Caki2 (cell line): ENCODE measurements around the gene AHNAK2. TPM values are rescaled to one million over a fixed set of nuclear protein-coding genes. Genes with fewer than 3 reads are reported as not detected.

Source experiments
- DNase-seq: peaks from one replicate; pipeline ENCODE4 v3.0.0-alpha.2; 2015; ENCODE audit warnings: low read depth
- in situ Hi-C: cut with HindIII; loops from 2 replicates; pipeline ENCODE4 v1.10.0; 2016; ENCODE audit warnings: low sequenced_read_pairs, low pct_unique_long_range_greater_than_20kb, mixed read lengths
- total RNA-seq: library from RNA; depleted of rRNA; stranded (reverse); fragments of >200 nt; shearing (Covaris generic); gene quantifications from 2 replicates; pipeline ENCODE4 v1.2.3, GENCODE V29; 2014; ENCODE audit warnings: low replicate concordance

Gene AHNAK2
- total RNA-seq, 1 experiment from 2014 or later = 40.7 TPM

DNA sequence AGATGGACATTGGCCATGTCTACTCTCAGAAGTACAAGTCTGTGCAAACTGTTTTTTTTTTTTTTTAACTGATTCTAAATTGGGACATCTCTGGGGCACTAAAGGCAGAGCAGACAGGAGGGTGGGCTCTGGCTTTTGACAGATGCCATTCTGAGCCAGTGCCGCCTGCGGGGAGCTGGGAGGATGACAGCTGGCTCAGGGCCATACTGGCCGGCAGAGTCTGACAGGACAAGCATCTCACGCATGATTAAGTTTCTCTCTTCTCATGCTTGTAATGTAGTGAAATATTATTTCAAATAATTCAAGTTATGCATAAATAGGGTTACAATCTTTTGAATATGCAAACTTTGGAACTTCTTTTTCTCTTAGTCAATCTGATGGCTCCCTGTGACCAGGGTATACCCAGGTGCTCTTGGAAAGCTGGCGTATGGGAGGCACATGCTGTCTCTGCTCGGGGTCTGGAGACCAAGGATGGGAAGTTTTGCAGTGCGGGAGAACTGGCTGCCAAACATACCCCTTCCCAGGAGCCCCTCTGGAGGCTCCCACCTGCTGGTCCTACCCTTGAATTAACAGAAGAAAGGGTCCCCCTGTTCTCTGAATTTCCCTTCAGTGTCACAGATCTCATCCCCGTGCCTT, 35.1 kb upstream of the AHNAK2 start:
- no peak for DNase-seq
- in situ Hi-C loops = no loop called here

DNA sequence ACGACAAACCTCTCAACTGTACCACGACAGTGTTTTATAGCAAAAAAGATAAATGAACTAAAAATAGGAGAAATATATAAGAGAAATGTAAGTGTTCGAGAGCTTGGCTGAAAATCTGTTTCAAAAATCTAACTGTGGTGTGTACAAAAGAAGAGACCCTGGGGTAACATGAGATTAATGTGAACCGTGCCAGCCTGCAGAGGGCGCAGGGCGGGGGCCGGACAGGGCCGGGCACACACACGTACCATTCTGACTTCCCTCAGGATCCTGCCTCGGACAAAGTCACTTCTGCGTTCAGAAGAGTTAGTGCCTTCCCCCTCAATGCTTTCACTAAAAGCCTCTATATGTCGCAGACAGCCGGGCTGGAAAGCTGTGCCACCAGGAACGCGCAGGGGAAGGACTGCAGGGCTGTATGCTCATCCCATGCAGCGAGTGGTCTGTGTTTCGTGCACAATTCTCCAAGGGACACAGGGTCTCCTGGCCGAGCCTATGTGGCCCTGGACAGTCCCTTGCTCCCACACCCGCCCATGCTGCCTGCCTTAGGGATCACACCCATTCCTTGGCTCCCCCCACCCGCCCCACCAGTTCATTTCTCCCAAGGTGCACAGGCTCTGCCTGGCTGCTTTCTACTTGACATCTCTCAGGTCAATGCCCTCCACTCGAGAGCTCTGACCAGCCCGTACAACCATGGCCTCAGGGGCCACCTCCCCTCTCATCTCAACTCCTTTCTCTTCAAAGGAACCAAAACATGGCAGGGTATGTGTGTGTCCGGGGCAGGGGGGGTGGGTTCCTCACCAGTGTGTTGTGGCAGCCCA, 34.2 kb upstream of the AHNAK2 start:
- DNase-seq = no peak
- in situ Hi-C loops = no loop called here

GRCh38 chr14:105011312-105011990, 33.3 kb upstream of the AHNAK2 start:
- DNase-seq = no peak
- in situ Hi-C loops = no loop called here

GRCh38 chr14:105010891-105011291, 32.7 kb upstream of the AHNAK2 start:
- in situ Hi-C loops = no loop called here
- no peak for DNase-seq

GRCh38 chr14:105010106-105010505, 31.9 kb upstream of the AHNAK2 start:
- no peak for DNase-seq
- in situ Hi-C loops = no loop called here

GRCh38 chr14:105007593-105008264, 29.6 kb upstream of the AHNAK2 start:
- DNase-seq = no peak
- in situ Hi-C loops = no loop called here

DNA sequence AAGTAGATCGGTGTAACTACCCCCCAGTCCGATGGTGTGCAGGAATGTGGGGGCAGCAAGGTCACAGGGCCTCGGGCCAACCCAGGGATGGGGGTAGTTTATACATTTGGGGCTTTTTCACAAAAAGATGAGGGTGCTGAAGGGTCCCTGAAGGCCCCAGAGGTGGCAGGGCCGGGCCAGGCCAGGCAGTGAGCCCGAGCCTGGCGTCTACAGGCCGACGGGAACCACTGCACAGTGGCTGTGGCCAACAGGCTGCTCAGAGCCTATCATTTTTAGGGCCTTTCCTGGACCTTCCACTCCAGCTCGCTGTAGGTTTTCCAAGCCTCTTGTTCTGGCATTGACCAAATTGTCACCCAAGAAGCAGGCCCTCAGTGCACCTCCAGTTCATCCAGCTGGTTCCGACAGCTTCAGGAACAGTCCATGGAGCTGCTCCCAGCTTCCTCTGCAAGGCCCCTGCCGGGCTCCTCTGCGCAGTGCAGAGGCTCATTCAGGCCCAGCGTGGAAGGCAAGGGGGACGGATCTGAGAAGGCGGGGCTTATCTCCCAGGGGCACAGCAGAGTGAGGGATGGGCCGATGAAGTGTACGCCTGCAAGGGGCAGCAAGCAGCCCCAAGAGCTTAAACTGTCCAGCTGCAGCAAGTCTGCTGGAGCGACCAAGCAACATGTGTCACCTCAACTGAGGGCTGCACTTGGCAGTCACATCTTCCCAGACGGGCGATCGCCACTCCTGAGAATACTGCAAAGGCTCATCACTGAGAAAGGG, 28.8 kb upstream of the AHNAK2 start:
- in situ Hi-C loops = no loop called here
- no peak for DNase-seq

DNA sequence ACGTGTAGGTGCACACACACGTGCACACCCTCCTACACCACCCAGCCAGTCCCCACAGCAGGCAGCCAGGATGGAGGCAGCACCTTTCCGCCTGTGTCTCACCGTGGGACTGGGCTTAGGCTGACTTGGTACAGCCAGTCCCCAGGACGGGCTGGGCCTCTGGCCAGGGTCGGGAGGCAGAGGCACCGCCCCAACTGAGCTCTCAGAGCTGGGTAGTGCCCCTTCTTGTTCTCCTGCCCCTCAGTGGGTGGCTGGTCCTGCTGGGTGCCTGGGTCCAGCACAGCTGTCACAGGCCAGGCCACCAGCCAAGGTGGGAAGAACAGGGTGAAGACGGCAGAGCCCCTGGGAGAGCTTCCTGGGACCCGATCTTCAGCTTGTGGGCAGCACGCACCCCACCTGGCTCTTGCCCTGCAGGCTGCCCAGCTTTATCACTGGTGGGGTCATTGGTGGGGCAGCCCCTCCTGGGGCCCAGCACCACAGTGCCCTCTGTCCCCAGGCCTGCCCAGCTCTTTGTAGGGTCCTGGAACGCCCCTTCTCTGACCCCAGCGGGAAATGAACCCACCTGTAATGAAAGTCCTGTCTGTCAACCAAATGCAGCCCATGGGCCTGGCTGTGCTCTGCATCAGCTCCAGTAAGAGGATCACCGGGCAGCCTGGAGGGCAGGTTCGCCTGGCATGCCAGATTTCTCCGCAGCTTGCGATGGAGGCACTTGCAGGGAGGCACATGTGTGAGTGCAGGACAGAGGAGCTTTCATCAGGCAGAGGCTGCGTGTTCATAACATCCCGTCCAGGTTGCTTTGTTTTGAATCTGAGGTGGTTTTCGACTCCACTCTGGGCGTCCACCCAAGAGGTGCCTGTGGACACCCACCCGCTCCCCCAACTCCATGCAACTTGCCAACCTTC, 28.0 kb upstream of the AHNAK2 start:
- in situ Hi-C loops = no loop called here
- no peak for DNase-seq

DNA sequence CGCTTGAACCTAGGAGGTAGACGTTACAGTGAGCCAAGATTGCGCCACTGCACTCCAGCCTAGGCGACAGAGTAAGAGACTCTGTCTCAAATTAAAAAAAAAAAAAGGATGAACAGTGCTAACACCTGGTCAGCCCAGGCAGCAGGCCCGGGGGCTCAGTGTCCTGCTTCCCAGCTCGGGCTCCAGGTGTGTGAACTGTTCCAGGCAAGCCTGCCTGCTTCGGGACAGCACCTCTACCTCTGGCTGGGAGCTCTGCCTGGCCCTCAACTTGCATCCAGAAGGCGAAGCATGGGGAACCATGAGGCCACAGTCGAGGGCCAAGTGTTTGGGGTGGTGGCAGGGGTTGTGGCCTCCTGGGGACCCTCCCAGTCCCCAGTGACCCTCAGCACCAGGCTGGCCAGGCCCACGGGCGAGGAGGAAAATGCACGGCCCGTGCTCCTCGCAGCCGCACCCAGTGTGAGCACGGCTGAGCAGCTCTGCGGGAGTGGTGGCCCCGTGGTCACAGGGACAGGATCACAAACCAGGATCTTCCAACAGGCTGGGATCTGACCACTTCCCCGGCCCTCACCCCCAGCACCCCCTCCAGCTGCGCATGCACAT, 27.3 kb upstream of the AHNAK2 start:
- in situ Hi-C loops = no loop called here
- no peak for DNase-seq

DNA sequence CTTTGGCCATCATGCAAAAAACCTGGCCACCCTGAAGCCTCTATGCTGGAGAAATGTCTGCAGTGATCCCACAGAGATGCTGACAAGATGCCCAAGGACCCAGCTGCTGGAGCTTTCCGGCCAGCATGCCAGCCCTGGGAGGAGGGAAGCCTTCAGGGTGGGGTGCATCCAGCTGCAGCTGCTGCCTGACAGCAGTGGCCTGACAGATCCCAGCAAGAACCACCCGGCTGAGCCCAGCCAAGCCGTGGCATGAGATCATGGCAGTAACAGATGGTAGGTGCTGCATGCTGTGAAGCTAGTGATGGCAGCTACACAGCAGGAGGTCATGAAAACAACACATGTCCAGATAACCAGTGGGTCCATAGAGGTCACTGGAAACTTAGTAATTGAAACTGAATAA, 21.2 kb upstream of the AHNAK2 start:
- in situ Hi-C loops = no loop called here
- DNase-seq = no peak

DNA sequence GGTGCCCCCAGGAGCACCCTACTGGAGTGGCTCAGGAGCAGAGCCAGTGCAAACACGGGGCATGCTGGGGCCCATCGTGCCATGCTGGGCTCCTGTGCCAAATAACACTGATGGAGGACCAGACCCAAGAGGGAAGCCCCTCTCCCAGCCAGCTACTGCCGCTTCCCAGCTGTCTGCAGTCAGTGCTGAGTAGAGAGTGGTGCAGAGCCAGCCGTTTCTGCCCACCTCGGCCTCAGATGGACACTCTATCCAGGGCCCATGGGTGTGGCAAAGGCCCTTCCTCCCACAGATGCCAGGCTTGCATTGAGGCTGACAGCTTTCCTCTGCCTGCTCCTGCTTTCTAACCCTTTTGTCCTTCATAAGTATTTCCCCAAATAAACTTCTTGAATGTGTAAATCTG, 20.6 kb upstream of the AHNAK2 start:
- in situ Hi-C loops = no loop called here
- DNase-seq = no peak

DNA sequence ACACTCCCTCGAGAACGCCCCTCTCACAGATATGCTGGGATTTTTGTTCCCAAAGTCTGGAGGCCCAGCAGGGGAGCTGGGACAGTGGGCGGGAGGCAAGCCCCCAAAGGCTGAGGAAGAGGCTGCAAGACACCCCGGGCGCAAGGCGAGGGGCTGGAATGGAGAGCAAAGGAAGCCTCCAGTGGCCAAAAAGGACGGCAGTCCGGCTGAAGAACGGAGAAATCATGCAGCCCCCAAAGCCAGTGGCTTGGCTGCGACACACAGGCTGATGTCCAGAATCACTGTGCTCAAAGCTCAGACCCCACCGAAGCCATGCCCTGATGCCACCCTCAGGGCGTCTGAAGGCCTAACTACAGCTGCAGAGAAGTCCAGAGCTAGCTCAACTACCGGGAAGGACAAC, 18.3 kb upstream of the AHNAK2 start:
- in situ Hi-C loops = no loop called here
- no peak for DNase-seq

- no peak for DNase-seq
- in situ Hi-C loops = no loop called here
Observed at GRCh38 chr14:104996032-104996431, 17.9 kb upstream of the AHNAK2 start.

DNA sequence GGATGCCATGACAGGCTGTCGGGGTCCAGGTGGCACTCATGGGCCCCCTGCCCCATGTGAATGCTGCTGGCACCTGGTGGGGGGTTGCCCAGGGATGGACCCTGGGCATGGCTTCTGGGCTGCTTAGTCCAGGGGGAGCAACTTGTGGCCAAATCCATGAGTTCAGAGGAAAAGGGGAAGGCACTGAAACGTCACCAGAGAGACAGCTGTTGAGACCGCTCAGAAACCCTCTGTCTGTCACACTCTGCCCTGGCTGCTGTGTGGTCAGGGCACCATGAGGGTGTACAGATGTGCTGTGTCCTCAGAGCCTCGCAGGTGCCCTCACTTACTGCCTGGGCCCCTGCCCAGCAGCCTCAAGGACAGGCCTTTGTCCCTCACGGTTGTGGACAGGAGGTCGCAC, 16.8 kb upstream of the AHNAK2 start:
- DNase-seq = no peak
- in situ Hi-C loops = no loop called here

GRCh38 chr14:104993808-104994591, 15.8 kb upstream of the AHNAK2 start:
- no peak for DNase-seq
- in situ Hi-C loops = no loop called here

- in situ Hi-C loops = no loop called here
- DNase-seq = no peak
Observed at GRCh38 chr14:104993306-104993705, 15.1 kb upstream of the AHNAK2 start.
